Measurements from ENCODE around the gene ERP27. TPM values are rescaled to one million over a fixed set of nuclear protein-coding genes. Genes with fewer than 3 reads are reported as not detected.

ERP27 gene
- total RNA-seq, 6 experiments from 2014 or later: not detected

GRCh38 chr12:14982991-14983390, 44.7 kb upstream of the ERP27 start:
- no peak for DNase-seq
- no peak overlapping the region for H3K4me3 Mint-ChIP-seq
- H3K36me3 Mint-ChIP-seq (ENCODE audit: low read depth): no peaks in the 10 kb centered on the region
- H3K9me3 Mint-ChIP-seq: no peaks in the 10 kb centered on the region
- H3K27ac Mint-ChIP-seq: no peak overlapping the region
- no peak for TF ChIP-seq CTCF (IDR thresholded peaks at IDR 0.05)
- H3K4me1 Mint-ChIP-seq (ENCODE audit: low read depth): no peaks in the 10 kb centered on the region
- peaks cover 4% of the 10 kb centered on the region for H3K27me3 Mint-ChIP-seq (ENCODE audit: insufficient read depth)

DNA sequence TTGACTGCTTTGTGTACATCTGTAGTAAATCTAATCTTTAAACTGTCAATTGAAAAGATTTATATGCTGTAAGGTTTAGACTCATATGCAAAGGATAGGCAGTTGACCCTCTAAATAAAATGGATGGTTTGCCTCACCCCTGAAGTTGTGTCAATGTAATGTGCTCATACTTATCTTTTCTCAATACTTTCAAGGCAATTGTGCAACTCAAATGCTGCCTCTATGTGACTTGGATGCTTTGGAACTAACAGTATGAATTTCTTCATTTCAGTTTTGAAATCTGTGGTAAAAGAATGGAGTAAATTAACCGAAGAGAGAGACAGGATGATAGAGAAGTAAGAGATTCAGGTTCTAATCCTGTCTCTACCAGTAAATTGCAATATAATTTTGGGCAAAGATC, 44.2 kb upstream of the ERP27 start:
- TF ChIP-seq CTCF (IDR thresholded peaks at IDR 0.05): no peak
- H3K36me3 Mint-ChIP-seq (ENCODE audit: low read depth): no peaks in the 10 kb centered on the region
- peaks cover 4% of the 10 kb centered on the region for H3K27me3 Mint-ChIP-seq (ENCODE audit: insufficient read depth)
- H3K27ac Mint-ChIP-seq: no peak overlapping the region
- H3K9me3 Mint-ChIP-seq: no peaks in the 10 kb centered on the region
- H3K4me1 Mint-ChIP-seq (ENCODE audit: low read depth): no peaks in the 10 kb centered on the region
- DNase-seq: no peak
- H3K4me3 Mint-ChIP-seq: no peak overlapping the region

- Mint-ChIP-seq H3K4me1 (ENCODE audit: low read depth) (no peaks in the 10 kb centered on the region), H3K27me3 (ENCODE audit: insufficient read depth) (peaks cover 7% of the 10 kb centered on the region), H3K36me3 (ENCODE audit: low read depth) (no peaks in the 10 kb centered on the region), H3K4me3 (no peak overlapping the region), H3K27ac (no peak overlapping the region), H3K9me3 (no peaks in the 10 kb centered on the region)
- no peak for TF ChIP-seq CTCF (IDR thresholded peaks at IDR 0.05)
- no peak for DNase-seq
Measured at GRCh38 chr12:14981049-14981448, 42.7 kb upstream of the ERP27 start.

- DNase-seq: no peak
- Mint-ChIP-seq H3K9me3 (no peaks in the 10 kb centered on the region), H3K36me3 (ENCODE audit: low read depth) (no peaks in the 10 kb centered on the region), H3K27me3 (ENCODE audit: insufficient read depth) (peaks cover 7% of the 10 kb centered on the region), H3K27ac (no peak overlapping the region), H3K4me3 (no peak overlapping the region), H3K4me1 (ENCODE audit: low read depth) (no peaks in the 10 kb centered on the region)
- TF ChIP-seq CTCF (IDR thresholded peaks at IDR 0.05): no peak
Measured at GRCh38 chr12:14979468-14979867, 41.1 kb upstream of the ERP27 start.

DNA sequence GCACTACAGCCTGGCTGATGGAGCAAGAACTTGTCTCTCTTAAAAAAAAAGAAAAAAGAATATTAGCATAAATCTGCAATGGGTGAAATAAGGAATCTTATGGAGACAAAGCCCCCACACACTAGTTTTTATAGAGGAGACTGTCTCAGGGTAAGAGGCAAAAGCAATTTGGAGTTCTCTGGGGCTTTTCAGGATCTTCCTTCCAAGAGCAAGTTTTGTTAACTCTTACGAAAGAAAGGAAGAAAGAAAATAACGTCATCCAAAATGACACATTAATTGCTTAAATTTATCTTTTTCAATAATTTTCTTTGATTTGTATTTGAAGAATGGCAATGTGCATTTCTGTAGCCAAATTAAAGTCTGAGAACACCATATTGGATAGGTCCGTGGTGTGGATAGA, 38.3 kb upstream of the ERP27 start:
- Mint-ChIP-seq H3K27ac (no peak overlapping the region), H3K36me3 (ENCODE audit: low read depth) (no peaks in the 10 kb centered on the region), H3K4me1 (ENCODE audit: low read depth) (no peaks in the 10 kb centered on the region), H3K9me3 (no peaks in the 10 kb centered on the region), H3K27me3 (ENCODE audit: insufficient read depth) (peaks cover 11% of the 10 kb centered on the region), H3K4me3 (no peak overlapping the region)
- no peak for DNase-seq
- TF ChIP-seq CTCF (IDR thresholded peaks at IDR 0.05): no peak

DNA sequence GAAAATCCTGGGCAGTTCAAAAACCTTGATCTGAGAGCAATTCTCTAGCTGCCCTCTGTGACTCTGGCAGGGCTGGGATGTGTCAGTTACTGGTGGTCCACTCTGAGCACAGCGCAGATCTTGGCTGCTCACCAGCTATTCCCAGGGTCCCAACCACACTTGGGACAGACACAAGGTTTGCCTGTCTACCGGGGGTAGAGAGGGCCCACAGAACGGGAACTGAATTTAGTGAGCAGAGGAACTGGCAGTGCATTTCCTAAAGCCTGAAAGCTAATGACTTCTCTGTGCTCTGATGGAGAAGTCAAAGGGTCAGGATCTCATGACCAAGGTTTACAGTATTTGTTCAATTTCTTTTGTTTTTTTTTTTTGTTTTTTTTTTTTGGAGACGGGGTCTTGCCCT, 37.1 kb upstream of the ERP27 start:
- no peak overlapping the region for H3K27ac Mint-ChIP-seq
- no peak for TF ChIP-seq CTCF (IDR thresholded peaks at IDR 0.05)
- no peak overlapping the region for H3K4me3 Mint-ChIP-seq
- no peaks in the 10 kb centered on the region for H3K36me3 Mint-ChIP-seq (ENCODE audit: low read depth)
- DNase-seq: no peak
- no peaks in the 10 kb centered on the region for H3K9me3 Mint-ChIP-seq
- H3K4me1 Mint-ChIP-seq (ENCODE audit: low read depth): peaks cover 5% of the 10 kb centered on the region; the same call in 1 of the 2 replicates
- peaks cover 7% of the 10 kb centered on the region for H3K27me3 Mint-ChIP-seq (ENCODE audit: insufficient read depth)
